PFSK-1 (cell line): ENCODE measurements around the gene USP24. TPM values are rescaled to one million over a fixed set of nuclear protein-coding genes. Genes with fewer than 3 reads are reported as not detected.
A peak's percentile ranks its signal among the peaks of the same experiment; 100 is the strongest.

Experiments used
- FOXP2 ChIP-seq: optimal IDR thresholded peaks from 2 replicates; pipeline ENCODE3; 2011; ENCODE audit warnings: borderline replicate concordance, control low read depth, inconsistent platforms; ENCODE audit not compliant: insufficient read depth; ENCODE audit errors: extremely low read length, extremely low read depth
- POLR2AphosphoS5 ChIP-seq: IDR thresholded peaks from 2 replicates; pipeline ENCODE4 v1.6.1; 2012; ENCODE audit warnings: low read depth, mild to moderate bottlenecking, control low read depth, low read length, moderate library complexity
- SIN3A ChIP-seq: IDR thresholded peaks from 2 replicates; pipeline ENCODE4 v1.6.1; 2012; ENCODE audit warnings: mild to moderate bottlenecking, low read length, moderate library complexity, borderline replicate concordance; ENCODE audit not compliant: insufficient read depth
- TAF1 ChIP-seq: IDR thresholded peaks from 2 replicates; pipeline ENCODE4 v1.6.1; 2012; ENCODE audit warnings: low read length, control low read depth, borderline replicate concordance; ENCODE audit not compliant: insufficient read depth
- polyA plus RNA-seq: library from polyadenylated mRNA; unstranded; fragments of >200 nt; gene quantifications from one replicate; pipeline ENCODE4 v1.2.1, GENCODE V29; 2012; ENCODE audit warnings: low read depth, missing spikeins; ENCODE audit not compliant: insufficient read length
- TF ChIP-seq, protein P1 (sequence below), 2 experiments: IDR thresholded peaks; 2 replicates each; pipeline versions ENCODE4 v1.6.1 to v1.8.0; 2011 to 2012; ENCODE audit warnings: low read depth in 2 of 2, low read length in 2 of 2, control low read depth in 1 of 2, inconsistent platforms in 1 of 2, mild to moderate bottlenecking in 1 of 2, moderate library complexity in 1 of 2; ENCODE audit not compliant: insufficient read depth in 1 of 2

USP24 gene, protein sequence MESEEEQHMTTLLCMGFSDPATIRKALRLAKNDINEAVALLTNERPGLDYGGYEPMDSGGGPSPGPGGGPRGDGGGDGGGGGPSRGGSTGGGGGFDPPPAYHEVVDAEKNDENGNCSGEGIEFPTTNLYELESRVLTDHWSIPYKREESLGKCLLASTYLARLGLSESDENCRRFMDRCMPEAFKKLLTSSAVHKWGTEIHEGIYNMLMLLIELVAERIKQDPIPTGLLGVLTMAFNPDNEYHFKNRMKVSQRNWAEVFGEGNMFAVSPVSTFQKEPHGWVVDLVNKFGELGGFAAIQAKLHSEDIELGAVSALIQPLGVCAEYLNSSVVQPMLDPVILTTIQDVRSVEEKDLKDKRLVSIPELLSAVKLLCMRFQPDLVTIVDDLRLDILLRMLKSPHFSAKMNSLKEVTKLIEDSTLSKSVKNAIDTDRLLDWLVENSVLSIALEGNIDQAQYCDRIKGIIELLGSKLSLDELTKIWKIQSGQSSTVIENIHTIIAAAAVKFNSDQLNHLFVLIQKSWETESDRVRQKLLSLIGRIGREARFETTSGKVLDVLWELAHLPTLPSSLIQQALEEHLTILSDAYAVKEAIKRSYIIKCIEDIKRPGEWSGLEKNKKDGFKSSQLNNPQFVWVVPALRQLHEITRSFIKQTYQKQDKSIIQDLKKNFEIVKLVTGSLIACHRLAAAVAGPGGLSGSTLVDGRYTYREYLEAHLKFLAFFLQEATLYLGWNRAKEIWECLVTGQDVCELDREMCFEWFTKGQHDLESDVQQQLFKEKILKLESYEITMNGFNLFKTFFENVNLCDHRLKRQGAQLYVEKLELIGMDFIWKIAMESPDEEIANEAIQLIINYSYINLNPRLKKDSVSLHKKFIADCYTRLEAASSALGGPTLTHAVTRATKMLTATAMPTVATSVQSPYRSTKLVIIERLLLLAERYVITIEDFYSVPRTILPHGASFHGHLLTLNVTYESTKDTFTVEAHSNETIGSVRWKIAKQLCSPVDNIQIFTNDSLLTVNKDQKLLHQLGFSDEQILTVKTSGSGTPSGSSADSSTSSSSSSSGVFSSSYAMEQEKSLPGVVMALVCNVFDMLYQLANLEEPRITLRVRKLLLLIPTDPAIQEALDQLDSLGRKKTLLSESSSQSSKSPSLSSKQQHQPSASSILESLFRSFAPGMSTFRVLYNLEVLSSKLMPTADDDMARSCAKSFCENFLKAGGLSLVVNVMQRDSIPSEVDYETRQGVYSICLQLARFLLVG (N-terminal part only)
- 9.2 TPM for polyA plus RNA-seq

GRCh38 chr1:55215194-55216021 lies at the start of gene USP24:
TSS of gene USP24 (minus strand) at chr1:55215364. CDS start at chr1:55215113, 251 bp downstream.
- TF ChIP-seq, protein P1, sequence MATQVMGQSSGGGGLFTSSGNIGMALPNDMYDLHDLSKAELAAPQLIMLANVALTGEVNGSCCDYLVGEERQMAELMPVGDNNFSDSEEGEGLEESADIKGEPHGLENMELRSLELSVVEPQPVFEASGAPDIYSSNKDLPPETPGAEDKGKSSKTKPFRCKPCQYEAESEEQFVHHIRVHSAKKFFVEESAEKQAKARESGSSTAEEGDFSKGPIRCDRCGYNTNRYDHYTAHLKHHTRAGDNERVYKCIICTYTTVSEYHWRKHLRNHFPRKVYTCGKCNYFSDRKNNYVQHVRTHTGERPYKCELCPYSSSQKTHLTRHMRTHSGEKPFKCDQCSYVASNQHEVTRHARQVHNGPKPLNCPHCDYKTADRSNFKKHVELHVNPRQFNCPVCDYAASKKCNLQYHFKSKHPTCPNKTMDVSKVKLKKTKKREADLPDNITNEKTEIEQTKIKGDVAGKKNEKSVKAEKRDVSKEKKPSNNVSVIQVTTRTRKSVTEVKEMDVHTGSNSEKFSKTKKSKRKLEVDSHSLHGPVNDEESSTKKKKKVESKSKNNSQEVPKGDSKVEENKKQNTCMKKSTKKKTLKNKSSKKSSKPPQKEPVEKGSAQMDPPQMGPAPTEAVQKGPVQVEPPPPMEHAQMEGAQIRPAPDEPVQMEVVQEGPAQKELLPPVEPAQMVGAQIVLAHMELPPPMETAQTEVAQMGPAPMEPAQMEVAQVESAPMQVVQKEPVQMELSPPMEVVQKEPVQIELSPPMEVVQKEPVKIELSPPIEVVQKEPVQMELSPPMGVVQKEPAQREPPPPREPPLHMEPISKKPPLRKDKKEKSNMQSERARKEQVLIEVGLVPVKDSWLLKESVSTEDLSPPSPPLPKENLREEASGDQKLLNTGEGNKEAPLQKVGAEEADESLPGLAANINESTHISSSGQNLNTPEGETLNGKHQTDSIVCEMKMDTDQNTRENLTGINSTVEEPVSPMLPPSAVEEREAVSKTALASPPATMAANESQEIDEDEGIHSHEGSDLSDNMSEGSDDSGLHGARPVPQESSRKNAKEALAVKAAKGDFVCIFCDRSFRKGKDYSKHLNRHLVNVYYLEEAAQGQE (IDR thresholded peaks at IDR 0.05; ENCODE audit: insufficient read depth in 1 of 2, low read depth in 2 of 2, low read length in 2 of 2), result peak in 1 of 2 experiments; percentile 49; a peak in 1 of 4 replicates
- 0 out of 2 replicates have a peak, but pooled peaks have one; percentile 50 for TF ChIP-seq POLR2AphosphoS5
- no peak for TF ChIP-seq FOXP2

- TF ChIP-seq SIN3A (no peak), POLR2AphosphoS5 (no peak)
These were observed 47.7 kb upstream of the USP24 start for GRCh38 chr1:55262822-55263221.

GRCh38 chr1:55259911-55260609 lies 44.9 kb upstream of the USP24 start:
- TF ChIP-seq POLR2AphosphoS5, result no peak
- TF ChIP-seq TAF1, result no peak
- no peak for TF ChIP-seq SIN3A
- TF ChIP-seq FOXP2, result no peak
- TF ChIP-seq, protein P1 (IDR thresholded peaks at IDR 0.05; ENCODE audit: insufficient read depth in 1 of 2, low read depth in 2 of 2, low read length in 2 of 2), result no peak

DNA sequence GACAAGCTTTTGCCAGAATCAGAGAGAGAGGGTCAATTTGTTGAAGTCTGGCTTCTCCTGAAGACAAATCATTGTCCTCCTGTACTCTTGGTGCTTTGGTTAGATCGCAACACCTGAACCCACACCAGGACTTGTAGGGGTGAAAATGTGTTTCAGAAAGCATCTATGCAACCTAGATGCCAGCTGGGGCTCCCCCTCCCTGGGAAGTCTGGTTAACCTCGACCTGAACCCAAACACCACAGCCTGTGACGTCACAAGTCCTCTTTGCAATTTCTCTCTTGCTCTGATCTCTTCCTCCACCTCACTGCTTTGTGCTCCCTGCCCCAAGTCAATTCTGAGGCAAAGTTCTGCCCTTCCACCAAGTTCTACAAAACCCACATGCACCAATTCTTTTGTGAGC lies 42.8 kb upstream of the USP24 start:
- no peak for TF ChIP-seq SIN3A
- no peak for TF ChIP-seq TAF1
- no peak for TF ChIP-seq POLR2AphosphoS5
- TF ChIP-seq FOXP2, result no peak
- TF ChIP-seq, protein P1 (IDR thresholded peaks at IDR 0.05; ENCODE audit: insufficient read depth in 1 of 2, low read depth in 2 of 2, low read length in 2 of 2), result no peak
